ENCODE data around the gene A2M. TPM values are rescaled to one million over a fixed set of nuclear protein-coding genes. Genes with fewer than 3 reads are reported as not detected.

Gene A2M
- total RNA-seq, 1 donor from 2014 or later = 1.1 TPM

DNA sequence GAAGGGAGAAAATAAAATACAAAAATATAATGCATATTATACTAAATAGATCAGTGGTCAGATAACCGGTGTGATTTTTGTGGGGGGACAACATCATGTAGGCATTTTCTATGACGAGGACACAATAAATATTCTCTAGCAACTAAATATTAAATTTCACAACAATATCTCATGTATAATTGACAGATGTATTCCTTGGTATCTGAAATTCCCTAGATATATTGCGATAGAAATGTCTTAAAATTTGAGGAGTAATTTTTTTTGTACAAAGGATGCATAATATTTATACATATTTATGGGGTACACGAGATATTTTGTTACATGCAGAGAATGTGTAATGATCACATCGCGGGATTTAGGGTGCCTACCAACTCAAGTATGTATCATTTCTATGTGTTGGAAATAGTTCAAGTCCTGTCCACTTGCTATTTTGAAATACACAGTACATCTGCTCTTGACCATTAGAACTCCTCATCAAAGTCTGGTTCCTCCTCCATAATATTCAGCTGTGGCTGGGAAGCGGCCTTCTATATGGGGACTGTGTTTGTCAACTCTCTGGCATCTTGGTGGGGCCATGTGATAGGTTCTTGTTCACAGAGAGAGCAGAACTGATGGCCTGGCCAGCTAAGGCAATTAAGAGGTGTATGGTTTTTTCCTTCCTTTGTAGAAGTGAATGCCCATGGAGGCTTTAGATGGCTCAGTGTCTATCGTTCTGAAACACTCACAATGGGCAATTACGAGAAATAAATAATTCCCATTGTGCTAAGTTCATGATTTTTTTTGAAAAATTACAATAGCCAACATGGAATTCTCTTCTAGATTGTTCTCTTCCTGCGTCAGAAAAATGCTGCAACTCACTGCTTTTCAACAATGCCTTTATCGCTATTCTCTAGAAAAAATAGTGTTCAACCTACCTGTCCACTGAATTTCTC lies 8.8 kb downstream of the A2M start:
- FAIRE-seq (no peak), DNase-seq (ENCODE audit: low read depth) (no peak)
- Histone ChIP-seq H3K27me3 (ENCODE audit: control insufficient read depth, insufficient read depth, low read length) (no peaks in the 10 kb centered on the region), H3K36me3 (ENCODE audit: control insufficient read depth, insufficient read depth, low read length) (no peaks in the 10 kb centered on the region), H3K4me3 (ENCODE audit: low read depth, low read length) (no peak overlapping the region)
- TF ChIP-seq, protein P1, sequence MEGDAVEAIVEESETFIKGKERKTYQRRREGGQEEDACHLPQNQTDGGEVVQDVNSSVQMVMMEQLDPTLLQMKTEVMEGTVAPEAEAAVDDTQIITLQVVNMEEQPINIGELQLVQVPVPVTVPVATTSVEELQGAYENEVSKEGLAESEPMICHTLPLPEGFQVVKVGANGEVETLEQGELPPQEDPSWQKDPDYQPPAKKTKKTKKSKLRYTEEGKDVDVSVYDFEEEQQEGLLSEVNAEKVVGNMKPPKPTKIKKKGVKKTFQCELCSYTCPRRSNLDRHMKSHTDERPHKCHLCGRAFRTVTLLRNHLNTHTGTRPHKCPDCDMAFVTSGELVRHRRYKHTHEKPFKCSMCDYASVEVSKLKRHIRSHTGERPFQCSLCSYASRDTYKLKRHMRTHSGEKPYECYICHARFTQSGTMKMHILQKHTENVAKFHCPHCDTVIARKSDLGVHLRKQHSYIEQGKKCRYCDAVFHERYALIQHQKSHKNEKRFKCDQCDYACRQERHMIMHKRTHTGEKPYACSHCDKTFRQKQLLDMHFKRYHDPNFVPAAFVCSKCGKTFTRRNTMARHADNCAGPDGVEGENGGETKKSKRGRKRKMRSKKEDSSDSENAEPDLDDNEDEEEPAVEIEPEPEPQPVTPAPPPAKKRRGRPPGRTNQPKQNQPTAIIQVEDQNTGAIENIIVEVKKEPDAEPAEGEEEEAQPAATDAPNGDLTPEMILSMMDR (IDR thresholded peaks at IDR 0.05; ENCODE audit: insufficient read depth, low read length, severe bottlenecking) = no peak

DNA sequence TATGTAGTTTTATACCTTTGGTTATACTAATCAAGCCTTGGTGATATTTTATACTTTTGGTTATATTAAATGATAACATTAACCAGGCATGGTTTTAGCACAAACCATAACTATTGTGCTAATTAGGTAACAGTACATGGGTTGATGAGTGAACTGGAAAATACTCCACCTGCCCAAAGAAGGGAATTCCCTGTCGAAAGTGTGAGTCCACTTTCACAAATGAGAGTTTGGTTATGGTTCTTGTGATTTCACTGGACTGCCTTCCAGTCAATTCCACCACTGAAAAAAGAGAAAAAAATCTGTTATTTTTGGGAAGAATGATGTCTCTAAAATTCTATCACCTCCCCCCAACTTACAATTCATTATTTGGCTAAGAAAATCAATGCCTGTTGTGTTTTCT lies 9.7 kb downstream of the A2M start:
- H3K36me3 ChIP-seq (ENCODE audit: control insufficient read depth, insufficient read depth, low read length) = no peaks in the 10 kb centered on the region
- TF ChIP-seq, protein P1 (IDR thresholded peaks at IDR 0.05; ENCODE audit: insufficient read depth, low read length, severe bottlenecking) = no peak
- H3K27me3 ChIP-seq (ENCODE audit: control insufficient read depth, insufficient read depth, low read length) = no peaks in the 10 kb centered on the region
- DNase-seq (ENCODE audit: low read depth) (no peak), FAIRE-seq (no peak)
- no peak overlapping the region for H3K4me3 ChIP-seq (ENCODE audit: low read depth, low read length)

DNA sequence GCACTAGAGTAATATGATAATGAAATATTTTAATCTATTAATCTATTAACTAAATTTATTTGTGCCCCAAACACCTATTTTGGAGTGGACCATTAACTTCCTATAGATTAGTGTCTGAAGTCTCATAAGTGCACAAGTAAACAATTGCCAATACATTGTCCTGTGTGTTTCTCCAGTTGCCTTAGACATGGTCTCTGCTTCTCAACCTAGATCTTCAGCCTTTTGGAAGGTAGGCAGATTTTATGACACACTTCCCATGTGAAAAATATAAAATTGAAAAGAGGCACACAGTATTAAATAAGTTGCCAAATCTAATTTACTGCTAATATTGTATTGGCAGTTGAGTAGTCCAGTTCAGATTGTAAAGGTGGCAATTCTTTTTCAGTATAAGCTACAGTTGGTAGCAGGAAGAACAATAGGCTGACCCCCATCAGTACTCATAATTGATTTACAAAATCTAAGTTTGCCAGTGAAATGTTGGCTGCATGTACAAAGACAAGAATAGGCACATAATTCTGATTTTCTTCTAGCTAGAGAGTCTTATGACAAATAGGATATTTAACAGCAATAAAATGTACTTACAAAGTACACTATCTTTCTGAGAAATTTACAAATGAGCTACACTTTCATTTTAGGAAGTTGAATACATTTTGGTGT lies 10.8 kb downstream of the A2M start:
- TF ChIP-seq, protein P1 (IDR thresholded peaks at IDR 0.05; ENCODE audit: insufficient read depth, low read length, severe bottlenecking) = no peak
- Histone ChIP-seq H3K27me3 (ENCODE audit: control insufficient read depth, insufficient read depth, low read length) (no peaks in the 10 kb centered on the region), H3K4me3 (ENCODE audit: low read depth, low read length) (no peak overlapping the region), H3K36me3 (ENCODE audit: control insufficient read depth, insufficient read depth, low read length) (no peaks in the 10 kb centered on the region)
- no peak for DNase-seq (ENCODE audit: low read depth)
- no peak for FAIRE-seq

DNA sequence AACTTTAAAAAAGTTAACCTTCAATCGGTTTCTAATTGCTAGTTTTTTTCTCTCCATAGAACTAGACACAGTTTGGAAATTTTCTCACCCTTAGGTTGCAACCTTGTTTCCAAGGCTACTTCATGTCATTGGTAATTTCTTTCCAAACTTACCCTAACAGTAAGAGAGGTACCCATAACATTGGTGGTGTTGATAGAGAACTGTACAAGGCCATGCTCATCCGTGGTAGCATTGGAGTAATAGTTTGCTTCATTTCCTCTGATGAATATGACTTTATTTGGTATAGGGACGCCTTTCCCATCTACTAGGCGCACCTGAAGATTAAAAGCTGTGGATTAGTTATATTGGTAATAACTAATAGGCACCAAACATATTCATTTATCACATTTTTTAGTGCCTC lies 11.6 kb downstream of the A2M start:
- Histone ChIP-seq H3K36me3 (ENCODE audit: control insufficient read depth, insufficient read depth, low read length) (no peaks in the 10 kb centered on the region), H3K4me3 (ENCODE audit: low read depth, low read length) (no peak overlapping the region), H3K27me3 (ENCODE audit: control insufficient read depth, insufficient read depth, low read length) (no peaks in the 10 kb centered on the region)
- DNase-seq (ENCODE audit: low read depth) (no peak), FAIRE-seq (no peak)
- TF ChIP-seq, protein P1 (IDR thresholded peaks at IDR 0.05; ENCODE audit: insufficient read depth, low read length, severe bottlenecking) = no peak

DNA sequence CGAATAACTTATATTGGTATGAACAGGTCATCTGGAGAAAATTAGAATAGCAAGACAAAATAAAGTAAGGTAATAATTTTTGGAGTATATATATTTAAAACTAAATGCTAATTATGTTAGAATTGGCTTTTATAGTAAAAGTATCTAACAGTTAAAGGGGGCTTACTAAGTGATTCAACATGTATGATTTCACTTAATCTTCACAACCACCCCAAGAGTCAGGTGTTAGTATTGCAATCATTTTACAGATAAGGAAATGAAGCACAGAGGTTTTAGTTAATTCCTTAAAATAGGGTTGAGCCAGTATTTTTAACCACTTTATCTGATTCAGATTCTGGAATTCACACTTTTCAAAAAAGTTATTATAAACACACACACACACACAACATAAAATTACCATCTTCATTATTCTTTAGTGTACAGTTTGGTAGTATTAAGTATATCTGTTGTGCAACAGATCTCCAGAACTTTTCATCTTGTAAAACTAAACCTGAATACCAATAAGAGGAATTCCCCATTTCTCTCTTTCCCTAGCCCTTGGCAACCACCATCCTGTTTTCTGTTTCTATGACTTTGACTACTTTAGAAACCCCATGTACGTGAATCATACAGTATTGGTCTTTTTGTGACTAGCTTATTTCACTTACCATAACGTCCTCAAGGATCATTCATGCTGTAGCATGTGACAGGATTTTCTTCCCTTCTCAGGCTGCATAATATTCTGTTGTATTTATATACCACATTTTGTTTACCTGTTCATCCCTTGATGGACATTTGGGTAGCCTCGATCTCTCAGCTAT lies 12.5 kb downstream of the A2M start:
- FAIRE-seq = no peak
- Histone ChIP-seq H3K27me3 (ENCODE audit: control insufficient read depth, insufficient read depth, low read length) (no peaks in the 10 kb centered on the region), H3K36me3 (ENCODE audit: control insufficient read depth, insufficient read depth, low read length) (no peaks in the 10 kb centered on the region), H3K4me3 (ENCODE audit: low read depth, low read length) (no peak overlapping the region)
- no peak for DNase-seq (ENCODE audit: low read depth)
- TF ChIP-seq, protein P1 (IDR thresholded peaks at IDR 0.05; ENCODE audit: insufficient read depth, low read length, severe bottlenecking) = no peak
